Measurements from ENCODE around the gene BRD4. TPM values are rescaled to one million over a fixed set of nuclear protein-coding genes. Genes with fewer than 3 reads are reported as not detected.
"Not testable (repeated sequence)": the region's sequence is repeated elsewhere in the genome, so short reads cannot be mapped to it uniquely, and the experiment has no call there.

Gene BRD4
- total RNA-seq, 1 experiment from 2014 or later, result 144 TPM

GRCh38 chr19:15353908-15354307 is 21.6 kb upstream of the BRD4 start:
- Histone ChIP-seq H4K20me1 (ENCODE audit: control insufficient read depth, insufficient read depth, insufficient read length) (no peaks in the 10 kb centered on the region), H2BK15ac (ENCODE audit: low read depth, low read length) (no peak overlapping the region), H3K4ac (ENCODE audit: low read depth, low read length) (no peak overlapping the region), H3K4me2 (ENCODE audit: insufficient read depth, insufficient read length, low read length) (no peak overlapping the region), H2BK5ac (ENCODE audit: insufficient read length, low read length) (no peak overlapping the region), H3K14ac (ENCODE audit: insufficient read depth, low read length) (no peak overlapping the region), H3K4me1 (ENCODE audit: insufficient read depth, low read length) (no peaks in the 10 kb centered on the region), H3K18ac (ENCODE audit: insufficient read length, low read depth, low read length) (no peak overlapping the region), H2BK120ac (ENCODE audit: low read depth, low read length, poor library complexity, severe bottlenecking) (no peak overlapping the region), H2BK20ac (ENCODE audit: low read depth, low read length, poor library complexity, severe bottlenecking) (no peak overlapping the region), H2AK5ac (ENCODE audit: insufficient read length, low read length) (no peak overlapping the region), H3K9me3 (ENCODE audit: control insufficient read depth, low read depth, low read length) (no peaks in the 10 kb centered on the region), H3K23ac (ENCODE audit: insufficient read length, low read depth, low read length) (no peak overlapping the region), H2AFZ (ENCODE audit: low read length) (no peak overlapping the region), H2BK12ac (ENCODE audit: insufficient read length, low read depth, low read length) (no peak overlapping the region), H3K56ac (ENCODE audit: insufficient read length, low read depth, low read length) (no peak overlapping the region), H4K8ac (replicated peaks; ENCODE audit: insufficient read length, low read depth, low read length) (no peak overlapping the region), H3K79me2 (ENCODE audit: insufficient read depth, low read length) (no peaks in the 10 kb centered on the region), H3K9ac (ENCODE audit: extremely low read depth, insufficient read length, low read length) (no peak overlapping the region), H3K23me2 (ENCODE audit: insufficient read length, low read depth, low read length, poor library complexity, severe bottlenecking) (no peaks in the 10 kb centered on the region), H3T11ph (ENCODE audit: low read length) (no peak overlapping the region), H4K91ac (ENCODE audit: insufficient read length, low read depth, low read length) (no peak overlapping the region), H3K27me3 (ENCODE audit: insufficient read depth, low read length) (no peaks in the 10 kb centered on the region), H4K5ac (ENCODE audit: insufficient read length, low read depth, low read length) (no peak overlapping the region), H3K79me1 (ENCODE audit: insufficient read depth, low read depth, low read length, poor library complexity, severe bottlenecking) (no peaks in the 10 kb centered on the region), H3K27ac (ENCODE audit: insufficient read length, low read depth, low read length) (no peak overlapping the region)
- no peaks in the 10 kb centered on the region; a peak in 1 of 5 replicates for H3K9me3 Mint-ChIP-seq
- H3K27ac Mint-ChIP-seq, result no peak overlapping the region
- no peak for TF ChIP-seq CTCF (conservative IDR thresholded peaks at IDR 0.05)
- no CpG with 5 or more reads among the region's 4 CpGs for WGBS (ENCODE audit: extremely low coverage, insufficient read length, low lambda C conversion rate)
- peaks cover 38 to 56% (median 41%) of the 10 kb centered on the region in 3 experiments; a peak in 6 of 7 replicates for H3K36me3 Mint-ChIP-seq (ENCODE audit: insufficient read depth in 1 of 3, low read depth in 3 of 3)
- H3K27me3 Mint-ChIP-seq (ENCODE audit: low read depth), result no peaks in the 10 kb centered on the region
- H3K4me1 Mint-ChIP-seq, result no peaks in the 10 kb centered on the region
- H3K4me3 Mint-ChIP-seq, result no peak overlapping the region
- no peak for DNase-seq

GRCh38 chr19:15352535-15352934 is 20.2 kb upstream of the BRD4 start:
- not testable (repeated sequence) for H4K20me1 ChIP-seq (ENCODE audit: control insufficient read depth, insufficient read depth, insufficient read length); H2BK20ac ChIP-seq (ENCODE audit: low read depth, low read length, poor library complexity, severe bottlenecking); H3K4ac ChIP-seq (ENCODE audit: low read depth, low read length); H2BK15ac ChIP-seq (ENCODE audit: low read depth, low read length); H3K23ac ChIP-seq (ENCODE audit: insufficient read length, low read depth, low read length); H3K4me2 ChIP-seq (ENCODE audit: insufficient read depth, insufficient read length, low read length); H4K8ac ChIP-seq (replicated peaks; ENCODE audit: insufficient read length, low read depth, low read length); H3K9ac ChIP-seq (ENCODE audit: extremely low read depth, insufficient read length, low read length); H3K4me1 ChIP-seq (ENCODE audit: insufficient read depth, low read length); H3K14ac ChIP-seq (ENCODE audit: insufficient read depth, low read length); H3K27me3 ChIP-seq (ENCODE audit: insufficient read depth, low read length); H3K18ac ChIP-seq (ENCODE audit: insufficient read length, low read depth, low read length); H2AK5ac ChIP-seq (ENCODE audit: insufficient read length, low read length); H3K79me1 ChIP-seq (ENCODE audit: insufficient read depth, low read depth, low read length, poor library complexity, severe bottlenecking); H2AFZ ChIP-seq (ENCODE audit: low read length); H4K5ac ChIP-seq (ENCODE audit: insufficient read length, low read depth, low read length); H3K9me3 ChIP-seq (ENCODE audit: control insufficient read depth, low read depth, low read length); H2BK5ac ChIP-seq (ENCODE audit: insufficient read length, low read length); H2BK12ac ChIP-seq (ENCODE audit: insufficient read length, low read depth, low read length); H3T11ph ChIP-seq (ENCODE audit: low read length); H4K91ac ChIP-seq (ENCODE audit: insufficient read length, low read depth, low read length); H3K27me3 Mint-ChIP-seq (ENCODE audit: low read depth); H3K4me3 Mint-ChIP-seq; DNase-seq; H3K23me2 ChIP-seq (ENCODE audit: insufficient read length, low read depth, low read length, poor library complexity, severe bottlenecking); H3K4me1 Mint-ChIP-seq; H3K27ac ChIP-seq (ENCODE audit: insufficient read length, low read depth, low read length); H3K9me3 Mint-ChIP-seq; H2BK120ac ChIP-seq (ENCODE audit: low read depth, low read length, poor library complexity, severe bottlenecking); H3K56ac ChIP-seq (ENCODE audit: insufficient read length, low read depth, low read length); H3K79me2 ChIP-seq (ENCODE audit: insufficient read depth, low read length)
- Mint-ChIP-seq H3K36me3 (ENCODE audit: insufficient read depth in 1 of 3, low read depth in 3 of 3) (peaks cover 25 to 42% (median 27%) of the 10 kb centered on the region in 3 experiments; a peak in 6 of 7 replicates), H3K27ac (peak overlapping the region in 2 of 3 experiments; percentile 23 to 65; a peak in 1 of 7 replicates)
- no CpG with 5 or more reads among the region's 8 CpGs for WGBS (ENCODE audit: extremely low coverage, insufficient read length, low lambda C conversion rate)
